GM21360 (cell line): ENCODE measurements around the gene GMDS.

Source experiments
- ATAC-seq: cut with Tn5 transposase; IDR thresholded peaks from one replicate; pipeline ENCODE4 v1.9.1; 2021; ENCODE audit warnings: mild to moderate bottlenecking, moderate library complexity; ENCODE audit not compliant: unreplicated experiment

GMDS gene

GRCh38 chr6:1589208-1589607 lies 656.2 kb downstream of the GMDS start:
- no peak for ATAC-seq

DNA sequence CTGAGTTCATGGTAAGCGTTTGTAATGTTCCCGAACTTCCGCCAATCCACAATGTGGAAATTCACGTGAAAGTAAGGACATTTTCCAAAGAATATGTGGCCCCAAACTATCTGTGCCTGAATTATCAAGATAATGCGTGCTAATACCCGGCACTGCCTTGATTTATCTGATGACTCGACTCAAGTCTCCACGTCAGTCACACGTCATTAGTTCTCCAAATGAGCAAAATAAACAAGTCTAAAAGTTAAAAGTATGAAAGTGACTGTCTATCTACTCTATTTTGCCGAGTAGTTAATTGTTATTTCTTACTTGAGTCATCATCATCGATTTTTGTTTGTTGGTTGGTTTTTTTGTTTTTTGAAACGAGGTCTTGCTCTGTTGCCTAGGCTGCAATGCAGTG lies 657.4 kb downstream of the GMDS start:
- no peak for ATAC-seq

DNA sequence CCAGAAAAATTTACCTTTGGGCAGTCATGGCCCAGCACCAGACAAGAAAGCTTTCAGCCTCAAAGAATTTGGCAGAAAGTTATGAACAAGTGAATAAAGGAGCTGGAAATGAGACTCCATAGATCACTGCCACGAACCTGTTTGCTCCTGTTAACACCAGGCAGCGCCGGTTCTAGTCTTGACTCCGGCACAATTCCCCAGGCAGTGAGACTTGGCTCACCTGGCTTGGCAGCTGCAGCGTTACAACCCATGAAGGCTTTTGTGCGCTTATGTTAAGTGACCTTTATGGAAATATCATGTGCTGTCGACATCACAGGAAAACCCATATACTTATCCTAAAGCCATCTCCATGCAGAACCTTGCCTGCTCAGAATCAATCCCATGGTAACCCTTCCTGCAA lies 657.9 kb downstream of the GMDS start:
- no peak for ATAC-seq

GRCh38 chr6:1586861-1587450 lies 658.4 kb downstream of the GMDS start:
- no peak for ATAC-seq

DNA sequence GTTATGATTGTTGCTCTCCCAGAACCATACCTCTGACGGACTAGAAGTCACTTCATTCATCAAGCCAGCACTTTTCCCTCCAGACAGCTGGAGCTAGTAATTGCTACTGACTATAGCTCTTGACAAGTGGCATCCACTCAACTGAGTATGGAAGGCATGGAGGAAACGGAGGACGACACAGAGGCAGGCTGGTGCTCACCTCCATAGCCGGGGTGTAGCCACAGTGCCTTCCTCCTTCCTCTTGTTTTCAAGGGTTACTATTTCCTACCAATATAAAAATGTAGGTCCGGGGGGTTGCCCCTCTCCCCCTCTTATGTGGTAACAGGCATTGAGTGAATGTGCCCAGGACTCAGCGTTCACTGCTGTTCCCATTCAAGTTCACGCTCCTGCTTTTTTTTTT lies 659.1 kb downstream of the GMDS start:
- ATAC-seq: no peak

DNA sequence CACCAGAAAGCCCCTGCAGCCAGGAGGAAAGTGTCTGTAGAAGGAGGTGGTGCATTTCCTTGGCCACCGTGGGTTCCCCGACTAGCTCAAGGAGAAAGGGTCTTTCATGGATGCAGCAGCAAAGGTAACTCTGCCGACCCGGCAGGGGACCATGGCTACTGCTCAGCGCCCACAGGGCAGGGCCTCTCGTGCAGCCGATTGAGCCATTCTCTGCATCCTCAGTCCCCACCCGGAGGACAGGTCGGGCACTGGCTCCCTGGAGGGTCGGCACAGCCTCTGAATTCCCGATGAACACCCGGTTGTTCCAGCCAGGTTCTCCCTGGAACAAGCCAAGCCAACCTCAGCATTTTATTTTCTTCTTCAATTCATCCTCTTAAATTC lies 659.7 kb downstream of the GMDS start:
- no peak for ATAC-seq

DNA sequence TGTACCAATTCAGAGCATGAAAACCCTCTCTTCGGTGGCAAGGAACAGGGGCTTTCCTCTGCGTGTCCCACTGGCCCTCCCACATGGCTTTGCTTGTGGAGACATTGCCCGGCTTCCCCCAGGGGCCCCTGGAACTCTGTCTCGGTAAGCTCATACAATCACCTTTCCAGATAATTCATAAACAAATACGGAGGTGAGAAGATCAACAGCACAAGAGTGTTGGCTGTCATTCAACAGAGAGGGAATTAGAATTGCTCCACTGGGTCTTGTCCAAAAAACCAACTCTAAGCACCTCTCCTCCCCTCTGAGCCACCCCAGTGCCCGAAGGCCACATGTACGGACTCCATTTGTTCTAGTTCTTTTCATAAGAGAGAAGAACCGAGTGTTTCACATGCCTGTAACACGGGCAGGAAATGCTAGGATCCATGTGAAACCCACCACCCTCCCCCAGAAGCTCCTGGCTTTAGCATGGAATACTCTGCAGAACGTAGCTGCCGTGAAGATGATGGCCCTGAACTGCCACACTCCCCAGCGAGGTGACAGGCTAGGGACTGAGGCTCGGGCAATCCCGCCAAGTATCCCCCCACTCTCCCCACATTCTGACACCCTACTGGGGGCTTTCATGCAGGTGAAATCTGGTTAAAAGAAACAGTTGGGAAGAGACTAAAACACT lies 660.3 kb downstream of the GMDS start:
- no peak for ATAC-seq

DNA sequence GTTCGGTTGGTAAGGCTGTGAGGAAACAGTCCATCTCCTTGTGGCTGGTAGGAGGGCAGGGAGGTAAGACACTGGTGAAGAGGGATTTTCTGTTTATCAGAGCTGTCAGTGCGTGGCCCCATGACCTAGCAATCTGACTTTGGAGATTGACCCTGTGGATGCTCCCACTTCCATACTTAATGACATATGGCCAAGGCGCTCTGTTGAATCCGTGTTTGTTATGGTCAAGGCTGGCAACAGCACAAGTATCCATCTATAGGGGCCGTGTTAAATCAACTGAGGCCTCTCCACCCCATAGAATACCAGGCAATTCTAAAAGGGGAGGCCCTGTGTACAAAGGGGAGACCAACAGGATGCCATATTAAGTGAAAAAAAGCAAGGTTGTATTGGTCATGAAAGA lies 661.3 kb downstream of the GMDS start:
- ATAC-seq: no peak

- ATAC-seq: no peak
Measured at GRCh38 chr6:1581120-1581991, 664.0 kb downstream of the GMDS start.

DNA sequence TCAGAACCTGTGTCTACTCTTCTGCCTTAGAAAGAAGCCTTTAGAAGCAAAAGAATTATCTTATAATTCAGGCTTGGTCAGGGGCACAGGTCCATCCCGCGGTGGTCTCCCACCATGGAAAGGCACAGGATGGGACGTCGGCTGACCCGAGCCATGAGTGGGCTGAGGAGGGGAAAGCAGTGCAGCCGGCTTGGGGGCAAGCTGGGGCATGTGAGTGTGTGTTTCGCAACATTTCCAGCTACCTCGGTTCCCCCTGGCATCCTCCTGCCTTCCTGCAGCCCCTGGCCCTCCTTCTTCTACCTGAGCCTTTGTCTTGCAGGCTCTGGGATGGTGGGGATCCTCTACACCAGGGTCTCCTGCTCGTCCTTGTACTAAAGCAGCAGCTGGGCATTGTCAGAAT lies 664.8 kb downstream of the GMDS start:
- ATAC-seq: no peak

DNA sequence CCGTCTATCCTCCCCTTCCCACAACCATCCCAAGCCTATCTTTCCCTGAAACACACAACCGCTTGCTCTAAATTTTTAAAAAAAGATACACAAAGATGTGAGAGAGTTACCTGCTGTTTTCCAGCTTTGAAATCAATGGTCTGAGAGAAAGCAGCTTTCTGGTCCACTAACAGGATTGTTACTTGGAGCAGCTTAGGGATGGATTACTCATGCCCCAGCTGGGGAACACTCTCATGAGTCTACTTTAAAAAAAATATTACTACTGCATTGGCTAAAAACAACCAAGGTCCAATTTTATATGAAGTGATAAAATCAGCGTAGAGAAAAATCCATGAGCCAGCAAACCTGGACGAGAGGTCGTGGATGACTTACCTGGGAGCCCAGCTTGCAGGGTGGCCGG lies 665.3 kb downstream of the GMDS start:
- no peak for ATAC-seq

DNA sequence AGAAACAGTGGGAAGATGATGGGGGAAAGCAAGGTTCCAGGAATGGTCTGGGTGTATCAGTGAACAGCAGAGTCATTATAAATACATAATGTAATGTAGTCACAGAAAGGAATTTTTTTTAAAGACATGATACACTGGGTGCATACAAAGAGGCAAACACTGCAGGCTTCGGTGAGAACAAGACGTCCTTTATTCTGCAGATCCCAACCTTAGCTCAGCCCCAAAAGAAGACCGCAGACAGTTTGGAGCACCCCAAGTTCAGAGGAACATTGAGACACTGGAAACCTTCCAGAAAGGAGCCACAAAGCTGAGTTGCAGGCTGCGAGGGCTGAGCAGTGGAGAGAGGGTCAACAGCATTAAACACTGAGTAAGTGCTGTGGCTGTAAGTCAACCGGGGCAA lies 666.3 kb downstream of the GMDS start:
- no peak for ATAC-seq

- no peak for ATAC-seq
Measured at GRCh38 chr6:1577896-1578745, 667.3 kb downstream of the GMDS start.

DNA sequence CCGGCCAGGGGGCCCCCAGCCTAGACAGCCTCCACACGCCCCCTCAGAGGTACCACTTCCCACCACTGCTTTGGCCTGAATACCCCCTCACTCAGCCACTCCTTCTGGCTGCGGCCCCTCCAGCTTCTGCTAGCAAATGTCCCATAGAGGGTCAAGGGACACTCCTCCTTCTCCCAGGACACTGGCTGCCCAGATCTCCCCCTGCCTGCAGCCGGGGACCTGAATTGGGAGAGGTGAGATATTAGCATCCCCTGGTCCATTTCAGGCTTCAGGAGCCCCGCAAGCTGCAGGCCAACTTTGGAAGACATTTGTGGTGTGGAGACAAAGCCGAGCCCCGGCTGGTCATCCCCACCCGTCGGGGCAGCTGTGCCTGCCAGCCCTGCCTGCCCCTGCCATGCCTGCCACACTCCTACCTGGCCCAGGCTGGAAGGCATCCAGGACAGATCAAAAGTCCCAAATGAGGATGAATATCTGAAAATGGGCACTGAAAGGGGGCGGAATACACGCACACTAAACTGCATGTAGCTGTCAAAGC lies 668.2 kb downstream of the GMDS start:
- ATAC-seq: no peak

GRCh38 chr6:1576711-1577110 lies 668.7 kb downstream of the GMDS start:
- no peak for ATAC-seq

- ATAC-seq: no peak
Measured at GRCh38 chr6:1576166-1576565, 669.2 kb downstream of the GMDS start.

- ATAC-seq: no peak
Measured at GRCh38 chr6:1575210-1576041, 670.0 kb downstream of the GMDS start.

DNA sequence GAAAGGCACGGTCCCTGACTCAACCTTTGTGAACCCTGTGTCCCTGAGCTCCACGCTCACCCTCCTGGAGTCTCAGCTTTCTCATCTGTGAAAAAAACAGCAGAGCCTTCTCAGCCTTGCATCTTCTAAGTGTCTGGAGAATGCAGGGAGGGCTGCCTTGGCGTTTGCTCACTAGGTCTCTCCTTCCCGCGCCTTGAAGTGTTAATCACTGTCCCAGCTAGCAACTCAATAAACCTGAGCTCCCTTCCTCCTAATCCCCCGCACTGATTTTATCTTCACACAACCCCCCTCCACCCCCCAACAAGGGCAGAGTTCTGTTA lies 670.6 kb downstream of the GMDS start:
- ATAC-seq: no peak

- no peak for ATAC-seq
Measured at GRCh38 chr6:1574083-1574761, 671.2 kb downstream of the GMDS start.
